GM23248 (cell line): Measurements from ENCODE around the gene DDIAS.

Experiments used
- EZH2 ChIP-seq: fragments of 200-600 bp; sonication (generic); IDR thresholded peaks from 2 replicates; pipeline ENCODE4 v1.6.1; 2018; ENCODE audit warnings: antibody characterized with exemption, mild to moderate bottlenecking; ENCODE audit not compliant: insufficient read depth, poor library complexity, severe bottlenecking
- EZH2phosphoT487 ChIP-seq: fragments of 200-600 bp; sonication (generic); IDR thresholded peaks from 2 replicates; pipeline ENCODE4 v1.6.1; 2018; ENCODE audit warnings: antibody characterized with exemption, moderate library complexity, mild to moderate bottlenecking, low read depth; ENCODE audit not compliant: insufficient read depth

GRCh38 chr11:82909015-82909640, 7.6 kb downstream of the DDIAS start:
- no peak for TF ChIP-seq EZH2
- no peak for TF ChIP-seq EZH2phosphoT487
